OCI-LY3 (cell line): ENCODE data around the gene MYH15.

Experiments
- EZH2phosphoT487 ChIP-seq: fragments of 200-600 bp; shearing (Covaris generic); IDR thresholded peaks from 2 replicates; pipeline ENCODE4 v1.6.1; 2018; ENCODE audit warnings: antibody characterized with exemption, mixed run types, low read depth
- TF ChIP-seq, protein P1 (sequence below): fragments of 200-600, 300-600 bp; sonication (generic); IDR thresholded peaks from 2 replicates; pipeline ENCODE4 v1.5.1; 2014; ENCODE audit warnings: antibody characterized with exemption, low read length, low read depth

DNA sequence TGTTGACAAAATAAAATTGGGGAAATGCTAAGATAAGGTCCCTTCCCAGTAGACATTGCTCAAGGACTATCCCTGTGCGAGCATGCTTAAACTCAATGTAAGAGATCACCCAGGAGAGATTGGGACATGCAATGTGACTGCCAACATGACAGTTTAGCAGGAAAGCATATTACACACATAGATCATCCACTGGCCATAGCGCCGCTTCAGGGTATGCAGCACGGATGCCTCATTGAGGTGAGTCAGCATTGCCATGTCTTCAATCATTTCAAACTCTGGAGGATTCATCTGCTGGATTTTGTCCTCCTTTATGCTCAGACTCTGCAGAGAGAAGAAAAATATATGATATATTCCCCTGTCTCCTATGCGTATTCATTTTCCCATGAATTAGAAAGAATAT, 8.9 kb downstream of the MYH15 start:
- TF ChIP-seq, protein P1, sequence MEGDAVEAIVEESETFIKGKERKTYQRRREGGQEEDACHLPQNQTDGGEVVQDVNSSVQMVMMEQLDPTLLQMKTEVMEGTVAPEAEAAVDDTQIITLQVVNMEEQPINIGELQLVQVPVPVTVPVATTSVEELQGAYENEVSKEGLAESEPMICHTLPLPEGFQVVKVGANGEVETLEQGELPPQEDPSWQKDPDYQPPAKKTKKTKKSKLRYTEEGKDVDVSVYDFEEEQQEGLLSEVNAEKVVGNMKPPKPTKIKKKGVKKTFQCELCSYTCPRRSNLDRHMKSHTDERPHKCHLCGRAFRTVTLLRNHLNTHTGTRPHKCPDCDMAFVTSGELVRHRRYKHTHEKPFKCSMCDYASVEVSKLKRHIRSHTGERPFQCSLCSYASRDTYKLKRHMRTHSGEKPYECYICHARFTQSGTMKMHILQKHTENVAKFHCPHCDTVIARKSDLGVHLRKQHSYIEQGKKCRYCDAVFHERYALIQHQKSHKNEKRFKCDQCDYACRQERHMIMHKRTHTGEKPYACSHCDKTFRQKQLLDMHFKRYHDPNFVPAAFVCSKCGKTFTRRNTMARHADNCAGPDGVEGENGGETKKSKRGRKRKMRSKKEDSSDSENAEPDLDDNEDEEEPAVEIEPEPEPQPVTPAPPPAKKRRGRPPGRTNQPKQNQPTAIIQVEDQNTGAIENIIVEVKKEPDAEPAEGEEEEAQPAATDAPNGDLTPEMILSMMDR: no peak
- TF ChIP-seq EZH2phosphoT487: no peak
